ENCODE data around the gene POLR2I. TPM values are rescaled to one million over a fixed set of nuclear protein-coding genes. Genes with fewer than 3 reads are reported as not detected.
A peak's percentile ranks its signal among the peaks of the same experiment; 100 is the strongest.

POLR2I gene
- total and polyA plus RNA-seq, 9 of the 15 experiments (the other 6 are each of a cell fraction or from before 2014, with no cell fraction given): 28.0 to 283 (median 123) TPM

DNA sequence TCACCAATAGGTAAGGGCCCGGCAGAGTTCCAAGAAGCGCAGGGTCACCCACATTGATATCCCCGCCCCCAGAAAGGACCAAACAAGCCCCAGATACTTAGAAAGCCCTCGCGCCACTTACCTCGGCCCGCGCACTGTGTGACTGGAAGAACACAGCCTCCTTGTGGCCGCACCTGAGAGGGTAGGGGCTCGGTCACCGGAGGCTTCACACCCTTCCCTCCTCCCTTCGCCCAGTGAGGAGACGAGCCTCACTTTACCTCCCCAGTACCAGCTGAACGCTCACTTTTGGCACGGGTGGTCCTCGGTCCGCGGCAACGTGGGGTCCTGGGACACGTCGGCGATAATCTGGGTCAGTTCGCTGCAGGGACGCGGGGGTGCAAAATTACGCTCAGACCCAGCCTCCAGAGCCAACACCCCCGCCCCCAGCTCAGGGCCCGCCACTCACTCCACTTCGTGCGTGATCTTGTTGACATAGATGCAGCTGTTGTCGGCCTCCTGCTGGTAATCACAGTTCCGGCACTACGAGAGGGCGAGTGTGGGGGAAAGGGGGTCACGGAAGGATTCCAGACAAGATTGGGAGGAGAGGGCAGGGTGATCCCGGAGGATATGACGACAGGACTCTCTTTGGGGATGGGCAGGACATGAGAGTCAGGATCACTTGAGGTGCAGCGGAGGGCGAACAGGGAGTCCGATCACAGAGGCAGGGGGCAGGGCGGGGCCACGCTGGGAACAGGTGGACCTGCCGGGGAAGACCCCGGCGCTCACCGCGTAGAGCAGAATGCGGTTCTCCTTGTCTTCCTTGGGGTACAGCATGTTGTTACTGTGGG is 568 bp downstream of the POLR2I start:
- BruUV-seq (replicated peaks): TSS peak; percentile 74
- peak overlapping the region; percentile 73 to 91 for H3K9ac ChIP-seq (ENCODE audit: insufficient read depth in 1 of 2, low read depth in 2 of 2, low read length in 2 of 2)
- H3K9me1 ChIP-seq (ENCODE audit: control insufficient read depth, insufficient read depth, low read length): no peaks in the 10 kb centered on the region
- intact Hi-C loops (cut with micrococcal nuclease): loop anchor here (2.0 to 10.0 kb wide), 3 partner anchors 25 to 119 kb away; partner anchors contain the start of gene SDHAF1
- FAIRE-seq: no peak
- in situ Hi-C loops (cut with MboI): no loop called here
- CTCF ChIA-PET (ENCODE audit: low intra/inter-chr PET ratio): no interaction called here
- no peaks in the 10 kb centered on the region for H3K9me3 ChIP-seq (replicated peaks; ENCODE audit: control insufficient read depth, insufficient read depth, low read depth, low read length)
- H3K79me2 ChIP-seq (ENCODE audit: control insufficient read depth, insufficient read depth, low read length): peaks cover 14% of the 10 kb centered on the region
- H3K4me1 ChIP-seq (replicated peaks in 1 of 2; ENCODE audit: control insufficient read depth in 2 of 2, insufficient read depth in 2 of 2, low read length in 2 of 2): peaks cover 5 to 38% of the 10 kb centered on the region in 2 experiments; a peak in 3 of 5 replicates
- no peaks in the 10 kb centered on the region; the same call in 1 of the 2 replicates for H4K20me1 ChIP-seq (replicated peaks; ENCODE audit: control insufficient read depth, insufficient read depth, low read length)
- H3K27me3 ChIP-seq (ENCODE audit: control insufficient read depth in 2 of 2, insufficient read depth in 2 of 2, low read length in 2 of 2): no peaks in the 10 kb centered on the region
- peak overlapping the region; percentile 97 for H2AFZ ChIP-seq (ENCODE audit: low read depth, low read length)
- 5% methylated on average over 36 of the region's 48 CpGs for WGBS (ENCODE audit: insufficient coverage, low coverage, missing lambda C conversion rate)
- peaks cover 24% of the 10 kb centered on the region; the same call in 2 of the 3 replicates for H3K36me3 ChIP-seq (ENCODE audit: control insufficient read depth, insufficient read depth, low read length)
- peak overlapping the region; percentile 74 for H3K27ac ChIP-seq (ENCODE audit: extremely low read depth, low read depth, low read length)
- peak; percentile 19 for ATAC-seq
- POLR2A ChIA-PET: interaction anchor here (0.7 to 1.5 kb wide), 4 partner anchors 9 to 191 kb away, joined by 3 to 10 read pairs (median 4); no protein-coding TSS in a partner anchor
- peak; percentile 36 to 59 (median 54) for DNase-seq (ENCODE audit: extremely low read depth in 1 of 4, low spot score in 3 of 4)
- H3K4me2 ChIP-seq (ENCODE audit: insufficient read depth, low read length): peak overlapping the region; percentile 96
- H3K4me3 ChIP-seq: peak overlapping the region; percentile 62
- TF ChIP-seq, protein P1, sequence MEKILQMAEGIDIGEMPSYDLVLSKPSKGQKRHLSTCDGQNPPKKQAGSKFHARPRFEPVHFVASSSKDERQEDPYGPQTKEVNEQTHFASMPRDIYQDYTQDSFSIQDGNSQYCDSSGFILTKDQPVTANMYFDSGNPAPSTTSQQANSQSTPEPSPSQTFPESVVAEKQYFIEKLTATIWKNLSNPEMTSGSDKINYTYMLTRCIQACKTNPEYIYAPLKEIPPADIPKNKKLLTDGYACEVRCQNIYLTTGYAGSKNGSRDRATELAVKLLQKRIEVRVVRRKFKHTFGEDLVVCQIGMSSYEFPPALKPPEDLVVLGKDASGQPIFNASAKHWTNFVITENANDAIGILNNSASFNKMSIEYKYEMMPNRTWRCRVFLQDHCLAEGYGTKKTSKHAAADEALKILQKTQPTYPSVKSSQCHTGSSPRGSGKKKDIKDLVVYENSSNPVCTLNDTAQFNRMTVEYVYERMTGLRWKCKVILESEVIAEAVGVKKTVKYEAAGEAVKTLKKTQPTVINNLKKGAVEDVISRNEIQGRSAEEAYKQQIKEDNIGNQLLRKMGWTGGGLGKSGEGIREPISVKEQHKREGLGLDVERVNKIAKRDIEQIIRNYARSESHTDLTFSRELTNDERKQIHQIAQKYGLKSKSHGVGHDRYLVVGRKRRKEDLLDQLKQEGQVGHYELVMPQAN (IDR thresholded peaks at IDR 0.05; ENCODE audit: borderline replicate concordance): peak; percentile 38; the same call in 1 of the 2 replicates
- TF ChIP-seq NCOA6 (IDR thresholded peaks at IDR 0.05) (no peak), DPF2 (IDR thresholded peaks at IDR 0.05) (peak; percentile 17; the same call in 1 of the 2 replicates), ZNF584 (CRISPR knock-in tag; IDR thresholded peaks at IDR 0.05; ENCODE audit: low read depth) (no peak)
- TF ChIP-seq, protein P2, sequence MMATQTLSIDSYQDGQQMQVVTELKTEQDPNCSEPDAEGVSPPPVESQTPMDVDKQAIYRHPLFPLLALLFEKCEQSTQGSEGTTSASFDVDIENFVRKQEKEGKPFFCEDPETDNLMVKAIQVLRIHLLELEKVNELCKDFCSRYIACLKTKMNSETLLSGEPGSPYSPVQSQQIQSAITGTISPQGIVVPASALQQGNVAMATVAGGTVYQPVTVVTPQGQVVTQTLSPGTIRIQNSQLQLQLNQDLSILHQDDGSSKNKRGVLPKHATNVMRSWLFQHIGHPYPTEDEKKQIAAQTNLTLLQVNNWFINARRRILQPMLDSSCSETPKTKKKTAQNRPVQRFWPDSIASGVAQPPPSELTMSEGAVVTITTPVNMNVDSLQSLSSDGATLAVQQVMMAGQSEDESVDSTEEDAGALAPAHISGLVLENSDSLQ (IDR thresholded peaks at IDR 0.05): peak; percentile 84
- TF ChIP-seq, protein P3, sequence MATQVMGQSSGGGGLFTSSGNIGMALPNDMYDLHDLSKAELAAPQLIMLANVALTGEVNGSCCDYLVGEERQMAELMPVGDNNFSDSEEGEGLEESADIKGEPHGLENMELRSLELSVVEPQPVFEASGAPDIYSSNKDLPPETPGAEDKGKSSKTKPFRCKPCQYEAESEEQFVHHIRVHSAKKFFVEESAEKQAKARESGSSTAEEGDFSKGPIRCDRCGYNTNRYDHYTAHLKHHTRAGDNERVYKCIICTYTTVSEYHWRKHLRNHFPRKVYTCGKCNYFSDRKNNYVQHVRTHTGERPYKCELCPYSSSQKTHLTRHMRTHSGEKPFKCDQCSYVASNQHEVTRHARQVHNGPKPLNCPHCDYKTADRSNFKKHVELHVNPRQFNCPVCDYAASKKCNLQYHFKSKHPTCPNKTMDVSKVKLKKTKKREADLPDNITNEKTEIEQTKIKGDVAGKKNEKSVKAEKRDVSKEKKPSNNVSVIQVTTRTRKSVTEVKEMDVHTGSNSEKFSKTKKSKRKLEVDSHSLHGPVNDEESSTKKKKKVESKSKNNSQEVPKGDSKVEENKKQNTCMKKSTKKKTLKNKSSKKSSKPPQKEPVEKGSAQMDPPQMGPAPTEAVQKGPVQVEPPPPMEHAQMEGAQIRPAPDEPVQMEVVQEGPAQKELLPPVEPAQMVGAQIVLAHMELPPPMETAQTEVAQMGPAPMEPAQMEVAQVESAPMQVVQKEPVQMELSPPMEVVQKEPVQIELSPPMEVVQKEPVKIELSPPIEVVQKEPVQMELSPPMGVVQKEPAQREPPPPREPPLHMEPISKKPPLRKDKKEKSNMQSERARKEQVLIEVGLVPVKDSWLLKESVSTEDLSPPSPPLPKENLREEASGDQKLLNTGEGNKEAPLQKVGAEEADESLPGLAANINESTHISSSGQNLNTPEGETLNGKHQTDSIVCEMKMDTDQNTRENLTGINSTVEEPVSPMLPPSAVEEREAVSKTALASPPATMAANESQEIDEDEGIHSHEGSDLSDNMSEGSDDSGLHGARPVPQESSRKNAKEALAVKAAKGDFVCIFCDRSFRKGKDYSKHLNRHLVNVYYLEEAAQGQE (IDR thresholded peaks at IDR 0.05; ENCODE audit: borderline replicate concordance): peak; percentile 6; the same call in 1 of the 2 replicates
- TF ChIP-seq, protein P3 (CRISPR knock-in tag; IDR thresholded peaks at IDR 0.05; ENCODE audit: low read depth): no peak
- TF ChIP-seq, protein P4, sequence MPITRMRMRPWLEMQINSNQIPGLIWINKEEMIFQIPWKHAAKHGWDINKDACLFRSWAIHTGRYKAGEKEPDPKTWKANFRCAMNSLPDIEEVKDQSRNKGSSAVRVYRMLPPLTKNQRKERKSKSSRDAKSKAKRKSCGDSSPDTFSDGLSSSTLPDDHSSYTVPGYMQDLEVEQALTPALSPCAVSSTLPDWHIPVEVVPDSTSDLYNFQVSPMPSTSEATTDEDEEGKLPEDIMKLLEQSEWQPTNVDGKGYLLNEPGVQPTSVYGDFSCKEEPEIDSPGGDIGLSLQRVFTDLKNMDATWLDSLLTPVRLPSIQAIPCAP (CRISPR knock-in tag; IDR thresholded peaks at IDR 0.05; ENCODE audit: borderline replicate concordance): 0 out of 2 replicates have a peak, but pooled peaks have one; percentile 24

All from K562 (cell line).